HG03521 (cell line): ENCODE results near the gene CCDC85C.

Experiments
- ATAC-seq: cut with Tn5 transposase; IDR thresholded peaks from one replicate; pipeline ENCODE4 v1.9.1; 2021; ENCODE audit warnings: mild to moderate bottlenecking, moderate library complexity; ENCODE audit not compliant: unreplicated experiment

The CCDC85C gene

GRCh38 chr14:99592933-99593753, 10.9 kb downstream of the CCDC85C start:
- ATAC-seq = no peak

- ATAC-seq = no peak
Observed at GRCh38 chr14:99592394-99592793, 11.6 kb downstream of the CCDC85C start.

- no peak for ATAC-seq
Observed at GRCh38 chr14:99590746-99591555, 13.1 kb downstream of the CCDC85C start.

GRCh38 chr14:99589651-99590530, 14.1 kb downstream of the CCDC85C start:
- no peak for ATAC-seq

- no peak for ATAC-seq
Observed at GRCh38 chr14:99589031-99589441, 15.0 kb downstream of the CCDC85C start.

- no peak for ATAC-seq
Observed at GRCh38 chr14:99587460-99588278, 16.3 kb downstream of the CCDC85C start.

GRCh38 chr14:99586761-99587459, 17.1 kb downstream of the CCDC85C start:
- ATAC-seq = no peak

- no peak for ATAC-seq
Observed at GRCh38 chr14:99586054-99586760, 17.8 kb downstream of the CCDC85C start.

GRCh38 chr14:99584823-99585222, 19.2 kb downstream of the CCDC85C start:
- no peak for ATAC-seq

- no peak for ATAC-seq
Observed at GRCh38 chr14:99581938-99582337, 22.1 kb downstream of the CCDC85C start.

- ATAC-seq = no peak
Observed at GRCh38 chr14:99581374-99581773, 22.6 kb downstream of the CCDC85C start.

GRCh38 chr14:99579903-99580571, 24.0 kb downstream of the CCDC85C start:
- no peak for ATAC-seq

- ATAC-seq = no peak
Observed at GRCh38 chr14:99579120-99579836, 24.7 kb downstream of the CCDC85C start.

- ATAC-seq = no peak
Observed at GRCh38 chr14:99578541-99579101, 25.4 kb downstream of the CCDC85C start.

GRCh38 chr14:99576761-99577705, 27.0 kb downstream of the CCDC85C start:
- no peak for ATAC-seq

GRCh38 chr14:99576304-99576703, 27.7 kb downstream of the CCDC85C start:
- no peak for ATAC-seq
